Lung microvascular endothelial cell (primary cell): ENCODE results near the gene CRACR2A. TPM values are rescaled to one million over a fixed set of nuclear protein-coding genes. Genes with fewer than 3 reads are reported as not detected.
A peak's percentile ranks its signal among the peaks of the same experiment; 100 is the strongest.

Experiments used
- DNase-seq, 2 donors: peaks; one replicate each; pipeline versions ENCODE4 v3.0.0 to v3.0.0-alpha.2; 2010; ENCODE audit warnings: low read depth in 2 of 2
- total RNA-seq: library from RNA; depleted of rRNA; stranded (reverse); fragments of >200 nt; gene quantifications from 2 replicates; pipeline ENCODE4 v1.2.1, GENCODE V29; 2014

CRACR2A gene
- total RNA-seq, 1 donor from 2014 or later, result 13.9 TPM

DNA sequence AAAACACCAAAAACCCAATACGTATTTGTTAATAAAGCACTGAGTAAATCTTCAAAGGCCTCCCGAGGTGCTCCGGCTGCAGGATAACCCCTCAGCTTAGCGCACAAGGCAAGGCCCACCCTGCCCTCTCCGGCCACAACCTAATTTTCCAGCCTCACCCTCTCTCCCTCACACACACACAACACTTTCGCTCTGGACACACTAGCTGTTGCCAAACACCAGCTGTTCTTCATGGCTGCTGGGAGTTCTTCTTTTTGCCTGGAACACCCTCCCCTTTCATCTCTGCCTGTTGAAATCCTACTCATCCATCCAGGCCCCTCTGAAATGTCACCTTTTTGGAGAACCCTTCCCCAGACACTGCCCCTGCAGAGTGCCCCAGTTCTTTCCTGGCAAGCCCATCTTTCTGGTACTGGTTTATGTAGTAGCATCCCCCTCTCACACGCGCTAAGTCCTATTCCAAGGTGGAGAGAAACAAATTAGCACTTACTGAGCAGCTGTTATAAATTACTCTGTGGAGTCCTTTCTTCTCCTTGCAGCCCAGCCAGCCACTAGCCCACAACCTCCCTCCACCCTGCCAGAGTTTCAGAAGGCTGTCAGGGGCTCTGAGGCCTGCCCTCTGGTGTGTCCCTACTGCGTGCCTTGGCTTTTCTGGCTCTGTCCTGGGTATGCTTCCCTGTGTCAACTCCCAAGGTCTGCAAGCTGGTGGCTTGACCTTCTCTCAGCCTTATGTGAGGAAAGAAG lies 805 bp upstream of the CRACR2A start:
- DNase-seq, result peak in 1 of 2 donors; percentile 23

DNA sequence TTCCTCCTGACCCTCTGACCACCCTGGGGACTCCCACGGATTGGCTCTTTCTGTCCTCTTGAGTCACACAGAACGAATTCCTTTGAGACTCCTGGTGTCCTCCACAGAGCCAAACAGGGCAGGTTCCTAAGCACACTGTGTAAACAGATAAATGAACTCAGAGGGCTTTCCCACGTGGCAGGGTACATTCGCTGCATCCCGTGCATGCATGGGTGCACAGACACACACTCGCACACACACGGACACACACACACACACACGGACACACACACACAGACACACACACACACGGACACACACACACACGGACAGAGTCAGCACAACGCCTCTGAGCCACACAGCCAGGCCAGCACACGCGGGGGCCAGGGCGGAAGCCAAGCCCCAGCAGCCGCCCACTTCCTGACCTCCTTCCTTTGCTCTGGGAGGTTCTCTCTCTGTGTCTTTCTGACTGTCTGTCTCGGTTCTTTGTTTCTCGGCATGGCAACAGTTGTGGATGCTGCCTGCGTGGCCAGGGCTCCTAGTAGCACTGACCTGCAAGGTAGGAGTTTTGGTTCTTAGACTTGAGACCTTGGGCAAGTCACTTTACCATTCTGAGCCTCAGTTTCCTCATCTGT lies 706 bp downstream of the CRACR2A start:
- DNase-seq, result peak; percentile 85 to 87

DNA sequence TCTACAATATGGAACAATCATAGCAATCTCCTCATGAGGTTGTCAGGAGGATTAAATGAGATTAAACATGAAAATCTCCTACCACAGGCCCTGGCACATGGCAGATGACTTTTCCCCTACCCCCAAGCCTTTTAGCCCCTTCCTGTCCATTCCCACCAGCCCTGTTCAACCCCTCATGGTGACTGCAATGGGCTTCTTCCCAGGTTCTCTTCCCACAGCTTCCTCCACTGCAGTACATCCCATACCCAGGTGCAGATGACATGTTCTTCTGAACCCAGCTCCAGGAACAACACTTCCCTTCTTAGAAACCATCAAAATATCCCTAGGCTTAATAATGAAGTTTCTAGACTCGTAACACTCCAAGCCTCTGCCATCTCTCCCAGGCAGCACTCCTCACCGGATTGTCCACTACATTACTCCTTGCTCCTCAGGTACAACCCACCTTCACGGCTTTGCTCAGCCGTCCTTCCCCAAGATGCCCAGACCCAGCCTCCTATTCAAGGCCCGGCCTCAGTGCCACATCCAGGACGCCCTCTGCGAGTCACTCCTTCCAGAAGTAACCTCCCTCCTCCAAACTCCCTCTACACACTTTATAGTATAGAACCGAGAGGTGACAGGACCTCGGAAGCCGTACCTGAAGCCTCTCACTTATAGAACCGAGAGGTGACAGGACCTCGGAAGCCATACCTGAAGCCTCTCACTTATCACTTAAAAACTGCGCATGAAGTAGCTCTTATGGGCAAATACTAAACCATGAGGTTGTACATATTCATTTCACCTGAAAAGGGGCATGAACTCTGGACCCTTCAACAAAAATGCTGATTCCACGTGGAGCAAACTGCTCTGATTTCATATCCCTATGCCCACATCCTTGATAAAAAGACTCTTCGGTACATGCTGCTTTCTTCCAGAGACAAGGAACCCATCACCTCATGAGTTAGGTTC lies 1.5 kb downstream of the CRACR2A start:
- DNase-seq, result peak in 1 of 2 donors; percentile 23

DNA sequence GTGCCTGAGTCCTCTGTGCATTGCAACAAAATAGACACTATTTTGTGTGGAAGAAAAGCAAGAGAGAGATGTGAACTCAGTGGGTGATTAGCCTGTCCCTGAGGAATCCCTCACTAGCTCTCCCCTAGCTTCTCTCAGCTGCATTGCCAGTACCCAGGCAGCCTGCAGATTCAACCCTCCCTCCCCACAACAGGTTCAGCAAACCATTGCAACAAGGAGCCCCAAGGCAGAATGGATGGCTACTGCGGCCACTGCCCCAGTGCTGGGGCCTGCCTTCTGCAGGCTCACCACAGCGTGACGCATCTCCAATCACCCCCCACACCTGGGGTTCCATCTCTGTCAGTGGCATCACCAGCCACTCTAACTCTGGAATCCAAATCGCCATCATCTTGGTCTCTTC lies 2.3 kb downstream of the CRACR2A start:
- no peak for DNase-seq

DNA sequence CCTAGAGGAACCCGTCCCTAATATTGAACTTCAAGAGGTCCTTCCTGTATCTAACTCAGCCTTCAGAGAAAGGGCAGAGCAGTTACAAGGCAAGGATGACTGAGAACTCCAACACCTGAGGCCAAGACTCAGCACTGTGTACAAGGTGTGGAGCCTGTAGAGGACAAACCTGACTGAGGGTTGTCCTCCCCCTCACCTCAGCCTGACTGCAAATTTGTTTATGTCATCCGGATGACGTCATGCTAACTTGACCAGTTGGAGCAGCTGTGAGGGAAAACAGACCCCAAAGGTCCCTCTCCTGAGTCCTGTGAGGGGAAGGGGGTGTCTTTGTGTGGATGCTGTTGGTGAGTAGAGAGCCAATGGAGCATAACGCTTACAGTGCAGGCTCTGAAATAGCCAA lies 4.3 kb downstream of the CRACR2A start:
- DNase-seq, result peak in 1 of 2 donors; percentile 21

DNA sequence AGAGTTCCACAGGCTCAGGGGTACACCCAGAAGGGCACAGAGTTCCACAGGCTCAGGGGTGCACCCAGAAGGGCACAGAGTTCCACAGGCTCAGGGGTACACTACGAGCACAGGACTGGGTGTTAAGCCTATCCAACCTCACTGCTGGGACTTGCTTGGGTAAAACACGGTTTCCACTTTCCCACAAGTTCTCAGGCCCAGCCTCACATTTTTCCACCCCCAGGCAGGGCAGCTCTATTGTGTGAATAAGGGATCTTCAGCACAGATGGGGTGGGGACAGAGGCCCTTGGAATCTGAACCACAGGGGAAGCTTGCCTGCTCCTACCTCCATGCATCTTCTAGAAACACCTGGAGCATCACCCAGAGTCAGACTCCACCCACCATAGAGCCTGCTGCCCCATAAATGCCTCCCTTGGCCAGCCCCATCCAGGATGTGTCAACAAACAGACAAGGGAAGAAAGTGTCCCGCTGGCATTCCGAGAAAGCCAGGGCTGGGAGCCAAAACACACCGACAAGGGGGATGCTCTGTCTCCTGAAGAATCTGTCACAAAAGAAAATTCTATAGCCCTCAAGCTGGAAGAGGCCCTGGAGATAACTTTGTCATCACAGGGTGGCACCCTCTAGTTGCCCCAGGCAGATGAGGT lies 4.8 kb downstream of the CRACR2A start:
- DNase-seq, result no peak

DNA sequence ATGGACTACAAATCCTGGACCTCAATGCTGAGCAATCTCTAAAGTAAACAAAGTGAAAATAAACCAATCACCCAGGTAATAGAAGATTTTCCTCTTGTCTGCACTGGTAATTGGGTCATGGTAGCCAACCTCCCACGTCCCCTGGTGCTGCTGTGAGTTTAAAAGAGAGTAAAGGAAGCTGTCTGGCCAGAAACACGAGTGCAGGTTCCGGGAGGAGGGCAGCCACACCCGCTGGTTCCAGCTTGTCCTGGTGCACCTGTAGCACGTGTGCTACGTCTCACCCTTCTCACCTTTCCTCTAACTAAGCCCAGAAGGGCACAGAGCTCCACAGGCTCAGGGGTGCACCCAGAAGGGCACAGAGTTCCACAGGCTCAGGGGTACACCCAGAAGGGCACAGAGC lies 5.4 kb downstream of the CRACR2A start:
- no peak for DNase-seq

DNA sequence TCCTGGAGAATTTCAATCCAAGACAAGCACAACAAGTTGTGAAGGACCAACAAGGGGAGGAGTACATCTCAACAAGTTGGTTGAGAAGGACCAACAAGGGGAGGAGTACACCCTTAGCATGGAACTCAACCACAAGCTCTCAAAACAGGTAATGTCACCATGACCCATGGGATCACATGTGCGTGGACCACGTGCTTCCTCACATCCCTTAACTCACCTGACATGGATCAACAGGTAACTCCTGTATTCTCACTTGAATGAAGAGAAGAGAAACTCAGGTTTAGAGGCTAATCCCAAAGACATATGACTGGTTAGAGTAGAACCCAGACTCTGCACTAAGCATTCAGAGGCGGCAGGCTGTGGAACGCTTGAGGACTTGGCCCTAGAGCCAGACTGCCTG lies 6.2 kb downstream of the CRACR2A start:
- no peak for DNase-seq

DNA sequence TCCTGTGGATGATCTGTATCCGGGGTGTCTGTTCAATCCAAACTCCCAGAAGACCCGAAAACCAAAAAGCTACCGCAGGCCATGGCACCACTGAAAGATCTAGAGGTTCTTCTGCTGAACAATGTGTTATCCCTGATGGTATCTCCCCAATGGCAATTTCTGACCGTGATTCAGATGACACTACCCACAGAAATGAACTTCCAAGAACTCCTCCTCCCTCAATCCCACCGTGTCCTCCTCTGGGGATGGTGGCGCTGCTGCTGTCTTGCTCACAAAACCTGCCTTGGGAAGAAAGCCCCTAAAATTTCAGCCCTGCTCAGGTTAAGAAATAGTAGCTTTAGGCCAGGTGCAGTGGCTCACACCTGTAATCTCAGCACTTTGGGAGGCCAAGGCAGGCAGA lies 7.8 kb downstream of the CRACR2A start:
- no peak for DNase-seq

DNA sequence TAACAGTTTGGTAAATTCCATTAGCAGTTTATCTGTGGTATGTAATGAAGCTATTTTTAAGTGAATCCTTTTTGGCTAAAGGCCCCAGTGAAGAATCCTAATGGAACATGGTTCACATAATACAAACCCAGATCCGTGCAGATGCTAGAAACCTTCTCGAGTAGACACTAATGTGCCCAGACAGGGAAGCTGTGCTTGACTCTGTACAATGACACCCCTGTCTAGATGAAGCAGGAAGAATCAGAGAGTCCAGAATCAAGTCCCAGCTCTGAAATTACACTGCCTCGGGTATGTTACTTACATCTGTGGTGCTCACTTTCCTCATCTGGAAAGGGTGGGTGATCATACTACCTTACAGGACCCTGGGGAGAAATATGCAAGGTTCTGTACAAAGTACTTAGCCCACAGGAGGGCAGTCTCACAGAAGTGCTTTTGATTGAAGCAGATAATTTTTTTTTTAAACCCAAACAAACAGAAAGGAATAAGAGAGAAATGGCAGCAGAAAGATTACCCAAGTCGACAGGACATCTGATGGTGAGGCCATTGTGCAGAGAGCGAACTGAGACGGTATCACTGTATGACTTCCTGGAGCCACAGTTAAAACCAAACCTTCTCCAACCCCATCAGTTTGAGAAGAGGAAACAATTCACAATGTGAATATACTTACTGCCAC lies 8.5 kb downstream of the CRACR2A start:
- peak in 1 of 2 donors; percentile 18 for DNase-seq

DNA sequence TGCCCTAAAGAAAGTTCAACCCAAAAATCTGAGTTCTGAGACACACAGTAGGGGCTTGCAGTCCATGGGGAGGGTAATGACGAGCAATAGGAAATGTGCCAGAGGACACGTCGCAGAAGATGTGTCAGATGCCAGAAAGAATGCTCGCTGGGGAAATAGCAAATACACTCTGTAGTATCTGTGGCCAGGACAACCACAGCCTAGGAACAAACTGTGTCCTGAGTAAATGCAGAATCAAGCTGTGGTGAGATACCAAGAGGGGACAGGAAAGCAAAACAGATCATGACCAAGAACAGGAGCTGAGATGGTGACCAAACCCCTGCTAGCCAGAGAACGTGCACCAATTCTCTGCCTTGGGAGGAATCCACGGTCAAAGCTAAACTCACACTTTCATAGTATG lies 9.1 kb downstream of the CRACR2A start:
- no peak for DNase-seq

DNA sequence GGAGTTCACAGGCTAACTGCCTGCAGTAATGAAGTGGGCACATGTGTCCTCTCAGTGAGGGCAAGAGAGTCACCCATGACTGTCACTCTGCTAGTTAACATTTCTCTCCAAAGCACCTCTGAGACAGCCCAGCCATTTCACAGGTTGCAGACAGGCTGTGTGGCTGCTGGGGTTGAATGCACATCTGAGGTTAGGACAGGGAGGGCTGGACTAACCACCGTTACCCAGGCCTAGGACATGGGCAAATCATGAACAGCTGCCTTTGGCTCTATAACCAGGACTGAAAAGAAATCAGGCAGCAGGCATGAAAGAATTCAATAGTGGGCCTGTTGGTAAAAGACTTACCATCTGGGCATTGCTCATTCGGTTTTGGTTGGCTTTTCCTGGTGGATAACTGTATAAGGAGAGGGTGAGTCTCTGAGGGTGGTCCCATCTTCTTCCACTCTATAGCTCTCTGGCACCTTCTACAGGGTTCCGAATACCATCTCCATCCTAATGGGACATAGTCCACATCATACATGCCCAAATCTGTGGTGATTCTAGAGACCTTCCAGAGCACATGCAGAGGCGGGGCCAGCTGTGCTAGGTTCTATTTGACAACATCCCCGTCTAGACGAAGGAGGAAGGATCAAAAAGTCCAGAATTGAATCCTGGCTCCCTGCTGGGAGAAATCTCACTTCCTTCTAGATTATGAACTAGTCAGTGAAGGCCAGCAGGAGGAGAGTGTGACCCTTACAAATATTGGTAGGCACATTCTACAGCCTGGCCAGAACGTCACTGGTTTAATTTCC lies 10.8 kb downstream of the CRACR2A start:
- DNase-seq, result no peak

DNA sequence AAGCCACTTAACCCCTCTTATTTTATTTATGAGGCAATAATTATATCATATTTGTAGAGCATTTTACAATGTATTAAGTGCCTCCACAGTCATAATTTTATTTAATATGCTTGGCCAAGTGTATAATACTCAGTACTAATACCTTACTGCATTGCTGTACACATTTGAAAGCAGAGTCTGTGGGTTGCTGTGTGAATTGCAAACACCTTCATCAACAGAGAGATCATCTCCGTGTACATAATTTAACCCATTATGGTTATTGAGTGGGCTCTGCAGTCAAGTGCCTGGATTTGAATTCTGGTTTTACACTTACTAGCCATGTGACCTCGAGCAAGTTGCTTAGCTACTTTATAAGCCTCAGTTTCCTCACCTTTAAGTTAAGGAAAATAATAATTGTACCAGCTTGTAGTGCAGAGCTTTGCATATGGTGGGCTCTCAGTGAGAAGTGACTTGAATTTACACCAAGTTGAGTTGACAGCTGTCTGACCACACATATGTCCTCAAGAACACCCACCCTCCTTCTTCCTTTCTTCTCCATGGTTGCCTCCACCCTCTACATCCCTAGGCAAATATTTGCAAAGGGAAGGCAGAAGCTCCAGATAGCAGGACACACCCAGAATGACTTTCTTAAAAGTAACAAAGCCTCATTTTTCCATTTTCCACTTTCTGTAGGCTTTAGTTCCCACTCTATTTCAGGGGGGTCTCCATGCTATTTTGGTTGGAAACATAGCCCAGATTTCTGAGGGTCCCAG lies 12.3 kb downstream of the CRACR2A start:
- DNase-seq, result no peak

DNA sequence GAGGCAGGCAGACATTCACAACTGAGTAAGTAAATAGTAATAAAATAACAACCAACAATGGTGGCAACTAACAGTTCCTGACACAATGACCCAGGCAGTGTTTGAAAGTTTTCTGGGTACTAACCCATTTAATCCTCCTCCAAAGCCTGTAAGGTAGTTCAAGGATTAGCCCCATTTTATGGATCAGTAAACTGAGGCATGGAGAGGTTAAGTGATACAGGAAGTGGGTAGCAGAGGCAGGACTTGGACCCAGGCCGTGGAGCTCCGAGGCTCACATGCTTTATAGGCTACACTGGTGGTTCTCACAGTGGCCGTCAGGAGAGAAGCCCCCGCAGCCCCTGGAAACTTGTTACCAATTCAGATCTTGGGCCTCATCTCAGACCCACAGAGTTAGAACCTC lies 17.5 kb downstream of the CRACR2A start:
- DNase-seq, result no peak

DNA sequence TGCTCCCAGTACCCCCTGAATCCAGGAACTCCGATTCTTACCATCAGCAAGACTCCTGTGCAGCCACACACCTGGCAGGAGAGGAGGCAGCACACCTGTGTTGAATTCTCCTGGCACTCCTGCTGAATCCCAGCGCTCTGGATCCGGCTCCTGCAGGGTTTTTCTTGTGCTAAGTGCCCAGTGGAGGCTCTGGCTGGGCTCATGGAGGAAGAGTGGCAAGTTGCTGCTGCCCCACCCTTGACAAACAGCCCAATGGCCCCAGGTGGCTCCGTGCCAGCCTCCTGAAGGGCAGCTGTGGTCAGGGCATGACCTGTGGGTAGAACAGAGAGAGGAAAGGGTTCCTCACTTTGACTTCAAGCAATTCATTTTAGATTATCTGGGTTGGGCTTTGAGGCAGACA lies 20.0 kb downstream of the CRACR2A start:
- no peak for DNase-seq

DNA sequence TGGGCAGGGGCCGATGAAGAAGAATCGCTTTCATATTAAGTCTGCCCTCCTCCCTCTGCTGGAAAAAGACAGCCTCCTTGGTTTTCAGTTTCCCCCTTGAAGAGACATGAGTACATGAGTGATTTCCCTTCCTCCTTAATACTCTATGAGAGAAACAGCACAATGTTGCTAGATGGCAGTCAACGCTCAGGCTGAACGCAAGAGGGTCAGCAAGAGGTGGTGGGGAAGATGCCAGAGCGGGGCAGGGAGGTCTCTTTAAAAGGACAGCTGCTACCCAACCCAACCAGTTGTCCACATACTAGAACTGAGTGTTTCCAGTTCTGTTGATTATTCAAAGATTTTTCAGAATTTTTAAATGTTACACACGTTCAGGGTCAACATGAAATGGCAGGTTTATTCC lies 22.8 kb downstream of the CRACR2A start:
- no peak for DNase-seq

DNA sequence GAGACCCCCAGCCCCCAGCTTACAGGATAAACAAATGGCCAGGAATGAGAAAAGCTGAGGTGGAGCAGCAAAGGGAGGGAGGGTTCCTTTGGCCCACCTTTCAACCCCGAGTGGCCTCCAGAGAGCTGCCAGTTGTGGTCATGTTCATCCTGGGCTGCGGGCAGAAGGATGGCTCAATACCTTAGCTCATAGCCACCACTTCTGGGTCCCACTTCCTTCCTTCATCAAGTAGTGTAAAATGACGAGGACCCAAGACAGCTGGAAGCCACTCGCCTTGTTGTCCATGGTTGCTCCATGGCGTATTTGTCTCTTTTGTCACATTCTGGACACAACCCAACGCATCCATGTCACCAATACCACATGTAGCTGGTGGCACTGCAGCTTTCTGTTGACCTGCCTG lies 24.2 kb downstream of the CRACR2A start:
- no peak for DNase-seq

DNA sequence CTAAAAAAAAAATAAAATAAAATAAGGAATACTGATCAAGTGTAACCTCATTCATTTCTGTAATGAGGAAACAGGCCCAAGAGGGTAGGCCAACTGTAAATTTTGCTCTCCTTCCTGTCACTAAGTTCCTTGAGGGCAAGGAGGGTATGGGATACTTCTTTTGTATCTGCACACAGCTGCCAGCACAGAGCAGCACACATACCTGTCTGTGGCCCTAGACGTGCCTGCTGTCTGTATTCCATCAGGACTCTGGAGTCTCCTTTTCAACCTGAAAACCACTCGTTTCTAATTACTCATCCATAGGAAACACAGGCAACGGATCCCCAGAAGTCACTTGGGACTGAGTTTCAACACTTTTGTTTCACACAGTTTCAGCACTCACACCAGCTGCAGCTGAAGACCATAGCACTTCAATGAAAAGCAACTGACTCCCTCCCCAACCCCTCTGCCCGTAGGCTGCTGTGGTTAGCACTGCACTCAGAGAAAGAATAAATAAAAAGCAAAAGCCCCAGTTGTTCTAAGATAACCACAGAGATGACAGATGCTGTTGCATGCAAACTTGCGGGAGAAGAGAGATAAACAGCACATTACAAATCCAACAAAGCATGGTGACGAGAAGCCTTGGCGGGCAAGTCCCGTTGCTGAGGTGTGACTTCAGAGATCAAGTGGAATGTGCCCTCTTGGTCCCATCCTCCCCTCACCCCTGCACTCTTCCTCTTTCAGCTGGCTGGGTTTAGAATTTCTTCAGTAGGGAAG lies 24.9 kb downstream of the CRACR2A start:
- DNase-seq, result no peak

DNA sequence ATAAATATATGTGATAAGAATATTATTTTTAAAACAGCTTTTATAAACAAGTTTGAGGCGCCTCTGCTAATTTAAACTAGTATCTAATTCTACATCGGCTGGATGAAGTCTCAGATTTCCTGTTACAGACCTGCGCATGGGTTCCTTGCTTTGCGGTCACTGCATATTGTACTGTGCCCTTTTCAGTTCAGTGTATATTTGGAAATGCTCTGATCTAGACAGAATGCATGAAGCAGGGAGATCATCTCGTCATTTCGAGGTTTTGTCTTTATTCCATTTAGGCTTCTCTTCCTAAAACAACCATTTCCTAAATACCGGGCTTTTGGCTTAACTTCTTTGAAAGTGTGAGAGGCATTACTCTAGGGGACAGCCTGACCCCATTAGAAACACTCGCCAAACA lies 25.6 kb downstream of the CRACR2A start:
- no peak for DNase-seq
